Measurements from ENCODE around the gene PRR18.

The PRR18 gene

GRCh38 chr6:166293731-166294584 is 14.2 kb downstream of the PRR18 start:
- no peak for DNase-seq (ENCODE audit: low read depth)
- TF ChIP-seq CTCF (IDR thresholded peaks at IDR 0.05; ENCODE audit: low read depth, low read length, missing control alignments): no peak
- no peak overlapping the region for H3K4me3 ChIP-seq (ENCODE audit: low read depth, low read length)

GRCh38 chr6:166289207-166290060 is 18.8 kb downstream of the PRR18 start:
- DNase-seq (ENCODE audit: low read depth): no peak
- no peak for TF ChIP-seq CTCF (IDR thresholded peaks at IDR 0.05; ENCODE audit: low read depth, low read length, missing control alignments)

GRCh38 chr6:166286839-166287271 is 21.3 kb downstream of the PRR18 start:
- TF ChIP-seq CTCF (IDR thresholded peaks at IDR 0.05; ENCODE audit: low read depth, low read length, missing control alignments): no peak
- DNase-seq (ENCODE audit: low read depth): peak; percentile 61
- no peak overlapping the region for H3K4me3 ChIP-seq (ENCODE audit: low read depth, low read length)

More at GRCh38 chr6:166289207-166290060, 18.8 kb downstream of the PRR18 start:
- no peak overlapping the region for H3K4me3 ChIP-seq (ENCODE audit: low read depth, low read length)

GRCh38 chr6:166285233-166285632 is 23.0 kb downstream of the PRR18 start:
- no peak for DNase-seq (ENCODE audit: low read depth)
- no peak overlapping the region for H3K4me3 ChIP-seq (ENCODE audit: low read depth, low read length)
- TF ChIP-seq CTCF (IDR thresholded peaks at IDR 0.05; ENCODE audit: low read depth, low read length, missing control alignments): no peak

- no peak for TF ChIP-seq CTCF (IDR thresholded peaks at IDR 0.05; ENCODE audit: low read depth, low read length, missing control alignments)
- DNase-seq (ENCODE audit: low read depth): no peak
- no peak overlapping the region for H3K4me3 ChIP-seq (ENCODE audit: low read depth, low read length)
Measured at GRCh38 chr6:166284640-166285039, 23.6 kb downstream of the PRR18 start.

- DNase-seq (ENCODE audit: low read depth): no peak
- H3K4me3 ChIP-seq (ENCODE audit: low read depth, low read length): no peak overlapping the region
- TF ChIP-seq CTCF (IDR thresholded peaks at IDR 0.05; ENCODE audit: low read depth, low read length, missing control alignments): no peak
Measured at GRCh38 chr6:166282394-166283032, 25.7 kb downstream of the PRR18 start.
